GM19324 (cell line): ENCODE measurements around the gene XRCC6.
A peak's percentile ranks its signal among the peaks of the same experiment; 100 is the strongest.
"Not testable (repeated sequence)": the region's sequence is repeated elsewhere in the genome, so short reads cannot be mapped to it uniquely, and the experiment has no call there.

Source experiments
- ATAC-seq: cut with Tn5 transposase; IDR thresholded peaks from one replicate; pipeline ENCODE4 v1.9.1; 2021; ENCODE audit warnings: mild to moderate bottlenecking, moderate library complexity; ENCODE audit not compliant: unreplicated experiment, low FRiP score

Gene XRCC6

DNA sequence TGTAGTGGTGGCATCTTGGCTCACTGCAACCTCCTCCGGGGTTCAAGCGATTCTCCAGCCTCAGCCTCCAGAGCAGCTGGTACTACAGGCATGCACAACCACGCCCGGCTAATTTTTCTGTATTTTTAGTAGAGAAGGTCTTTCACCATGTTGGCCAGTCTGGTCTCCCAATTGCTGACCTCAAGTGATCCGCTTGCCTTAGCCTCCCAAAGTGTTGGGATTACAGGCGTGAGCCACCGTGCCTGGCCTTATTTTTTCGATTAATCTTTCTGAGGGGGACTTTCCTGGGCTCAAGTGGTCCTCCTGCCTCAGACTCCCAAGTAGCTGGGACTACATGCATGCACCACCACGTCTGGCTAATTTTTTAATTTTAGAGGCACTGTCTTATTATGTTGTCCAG is 62.0 kb downstream of the XRCC6 start:
- no peak for ATAC-seq

DNA sequence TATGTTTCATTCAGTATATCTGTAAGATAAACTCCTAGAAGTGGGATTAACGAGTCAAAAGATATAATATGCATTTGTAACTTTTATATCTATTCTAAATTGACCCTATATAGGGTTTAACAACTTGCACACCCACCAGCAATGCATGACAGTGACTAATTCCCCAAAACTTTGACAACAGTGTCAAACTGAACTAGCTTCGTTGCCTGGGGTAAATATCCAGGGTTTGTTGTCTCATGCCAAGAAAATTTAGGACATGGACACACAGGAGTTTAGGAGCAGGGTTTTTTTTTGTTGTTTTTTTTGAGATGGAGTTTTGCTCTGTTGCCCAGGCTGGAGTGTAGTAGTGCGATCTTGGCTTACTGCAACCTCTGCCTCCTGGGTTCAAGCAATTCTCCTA is 62.5 kb downstream of the XRCC6 start:
- ATAC-seq, result no peak

DNA sequence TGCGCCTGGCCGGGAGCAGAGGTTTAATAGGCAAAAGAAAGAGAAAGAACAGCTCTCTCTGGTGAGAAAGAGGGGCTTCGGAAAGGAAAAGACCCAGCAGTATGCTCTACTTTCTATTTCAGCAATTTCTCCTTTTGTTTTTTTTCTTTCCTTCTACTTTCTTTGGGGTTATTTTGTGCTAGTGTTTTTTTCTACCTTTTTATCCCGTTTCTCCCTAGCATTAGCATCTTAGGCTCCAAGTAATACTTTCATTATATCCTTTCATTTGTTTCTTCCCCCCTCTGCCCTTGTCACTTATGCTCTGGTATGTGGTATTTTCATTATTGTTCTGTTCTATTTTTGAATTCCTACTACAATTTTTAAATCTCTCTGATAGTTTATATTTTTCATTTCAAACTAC is 63.1 kb downstream of the XRCC6 start:
- no peak for ATAC-seq

DNA sequence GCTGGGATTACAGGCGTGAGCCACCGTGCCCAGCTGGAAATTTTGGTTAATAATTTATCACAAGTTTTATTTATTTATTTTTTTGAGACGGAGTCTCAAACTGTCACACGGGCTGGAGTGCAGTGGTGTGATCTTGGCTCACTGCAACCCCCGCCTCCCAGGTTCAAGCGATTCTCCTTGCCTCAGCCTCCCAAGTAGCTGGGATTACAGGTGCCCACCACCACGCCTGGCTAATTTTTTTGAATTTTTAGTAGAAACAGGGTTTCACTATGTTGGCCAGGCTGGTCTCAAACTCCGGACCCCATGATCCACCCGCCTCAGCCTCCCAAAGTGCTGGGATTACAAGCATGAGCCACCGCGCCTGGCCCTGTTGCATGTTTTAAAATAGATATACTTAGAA is 65.8 kb downstream of the XRCC6 start:
- ATAC-seq, result not testable (repeated sequence)

DNA sequence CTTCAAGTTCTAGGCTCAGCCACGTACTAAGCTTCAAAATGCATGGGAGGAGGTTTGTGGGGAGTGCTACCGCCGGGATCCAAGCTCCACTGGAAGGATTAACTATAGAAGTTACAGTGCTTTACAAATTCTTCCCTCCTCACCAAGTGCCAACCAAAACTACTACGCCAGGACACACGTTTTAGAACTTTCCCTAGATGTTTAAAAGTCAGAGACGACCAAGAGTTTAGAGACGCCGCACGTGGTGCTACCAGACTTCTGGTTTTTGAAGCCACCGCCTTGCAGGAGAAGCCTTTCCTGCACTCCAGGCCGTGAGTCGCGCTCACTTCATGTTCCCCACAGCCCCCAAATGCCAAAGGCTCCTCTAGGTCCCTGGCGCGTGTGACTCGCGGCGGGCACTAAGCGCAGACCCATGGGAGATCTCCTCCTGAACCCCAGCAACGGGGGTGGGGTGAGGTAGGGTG is 66.8 kb downstream of the XRCC6 start:
- ATAC-seq, result peak; percentile 14

DNA sequence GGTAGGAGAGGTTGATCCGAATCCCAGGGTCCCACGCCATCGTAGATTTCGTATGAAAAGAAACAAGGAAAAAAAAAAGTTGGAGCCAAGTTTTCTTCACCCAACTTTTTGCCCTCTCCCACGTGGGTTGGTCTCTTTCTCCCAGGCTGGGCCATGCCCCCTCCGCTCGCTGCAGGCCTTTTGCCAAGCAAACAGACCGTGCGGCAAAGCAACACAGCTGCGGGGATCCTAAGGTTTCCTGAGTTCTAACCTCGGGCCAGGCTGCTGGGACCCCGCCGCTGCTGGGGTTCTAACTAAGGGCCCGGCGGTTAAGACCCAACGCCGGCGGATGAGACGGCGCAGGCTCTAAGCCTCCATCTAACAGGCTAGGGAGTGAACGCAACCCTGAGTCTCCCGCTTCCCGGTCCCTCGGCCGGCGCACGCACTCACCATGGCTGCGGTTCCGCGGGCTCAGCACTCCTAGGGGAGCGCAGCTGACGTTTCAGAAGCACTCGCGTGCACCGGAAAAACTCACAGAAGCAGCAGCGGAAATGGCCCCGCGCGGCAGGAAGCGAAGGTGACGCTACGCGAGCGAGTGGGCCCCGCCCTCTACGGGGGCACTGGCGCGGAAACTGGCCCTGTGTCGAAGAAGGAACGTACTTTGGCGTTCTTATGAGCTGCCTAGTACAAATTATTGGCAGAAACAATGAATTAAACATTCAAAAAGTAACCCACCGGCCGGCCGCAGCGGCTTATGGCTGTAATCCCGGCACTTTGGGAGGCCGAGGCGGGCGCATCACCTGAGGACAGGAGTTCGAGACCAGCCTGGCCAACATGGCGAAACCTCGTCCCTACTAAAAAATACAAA is 67.5 kb downstream of the XRCC6 start, which contains the start of gene SNU13:
Gene SNU13, minus strand, starts transcription at position 503 of the 847 bp plus-strand sequence. Its CDS starts 71 bp downstream, at position 432.
- peak; percentile 81 for ATAC-seq

- ATAC-seq, result no peak
These were observed 69.4 kb downstream of the XRCC6 start for GRCh38 chr22:41690476-41690875.

DNA sequence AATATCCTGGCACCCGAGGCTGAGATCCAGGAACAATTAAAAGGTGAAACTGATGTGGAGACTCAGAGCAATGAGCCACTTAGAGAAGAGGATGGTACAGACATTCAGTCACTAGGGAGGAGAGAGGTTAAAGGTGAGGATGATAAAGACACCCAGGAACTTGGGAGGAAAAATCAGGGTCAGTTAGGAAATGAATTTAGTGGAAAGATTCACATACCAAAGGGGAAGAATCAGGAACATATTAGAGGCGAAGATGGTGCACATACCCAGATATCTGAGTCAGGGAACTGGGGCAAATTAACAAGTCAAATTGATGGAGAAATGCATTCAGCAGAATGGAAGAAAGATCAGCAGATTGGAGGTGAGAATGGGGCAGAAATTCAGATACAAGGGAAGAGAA is 74.1 kb downstream of the XRCC6 start:
- ATAC-seq, result no peak

DNA sequence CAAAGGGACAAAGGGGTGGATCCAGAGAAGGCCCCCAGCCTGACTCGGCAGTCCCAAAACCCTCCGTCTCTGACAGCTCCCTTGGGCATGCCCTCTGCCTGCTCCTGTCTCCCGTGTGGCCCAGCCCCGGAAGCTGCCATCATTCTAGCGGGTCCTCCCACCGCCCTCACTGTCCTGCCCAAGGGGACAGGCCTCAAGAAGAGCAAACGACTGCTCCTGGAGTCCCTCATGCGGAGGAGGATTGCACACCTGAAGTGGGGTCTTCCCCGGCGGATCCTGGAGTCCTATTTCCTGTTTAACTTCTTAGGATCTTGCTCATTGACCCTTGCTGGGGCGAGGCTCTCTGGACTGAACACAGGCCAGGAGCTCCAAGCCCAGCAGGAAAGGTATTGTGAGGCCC is 75.6 kb downstream of the XRCC6 start:
- ATAC-seq, result no peak

GRCh38 chr22:41697126-41697775 is 76.2 kb downstream of the XRCC6 start:
- no peak for ATAC-seq

DNA sequence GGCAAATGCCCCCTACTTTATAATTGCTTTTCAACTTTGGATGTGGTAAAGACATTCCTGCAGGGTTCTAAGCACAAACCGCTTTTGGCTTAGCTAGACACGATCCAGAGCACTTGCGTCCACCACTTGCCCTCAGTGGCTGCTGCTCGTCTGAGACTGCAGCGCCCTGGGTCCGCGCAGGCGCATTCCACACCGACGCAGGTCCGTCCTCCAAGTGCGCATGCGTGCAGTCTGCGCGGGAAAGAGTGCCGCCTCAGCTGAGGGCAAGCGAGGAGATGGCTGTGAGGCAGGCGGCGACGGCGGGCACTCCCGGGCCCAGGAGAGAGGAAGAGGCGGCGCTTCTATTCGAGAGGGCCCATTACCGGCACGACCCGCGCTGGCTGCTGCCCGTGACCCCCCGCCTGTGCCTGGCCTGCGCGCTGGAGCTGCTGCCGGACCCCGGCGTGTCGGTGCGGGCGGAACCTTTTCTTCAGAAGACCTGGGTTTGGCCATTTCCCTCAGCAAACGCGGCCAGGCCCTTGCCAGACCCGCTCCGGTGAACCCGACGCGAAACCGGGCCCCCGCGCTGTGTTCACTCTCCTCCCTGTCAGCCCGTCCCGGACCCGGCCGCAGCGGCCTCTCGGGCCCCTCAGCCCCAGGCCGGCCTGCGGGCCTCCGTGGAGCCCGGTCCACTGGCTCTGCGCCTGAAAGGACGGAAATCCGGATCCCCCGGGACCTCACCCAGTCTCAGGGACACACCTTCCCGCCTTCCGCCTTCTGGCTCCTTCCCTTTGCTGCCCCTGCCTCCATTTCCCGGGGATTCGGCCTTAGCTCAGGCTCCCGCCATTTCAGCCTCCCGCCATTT is 78.4 kb downstream of the XRCC6 start, which contains the start of gene MEI1:
Gene MEI1, plus strand, starts transcription at position 240 of the 844 bp plus-strand sequence. Its CDS starts 36 bp downstream, at position 276.
- ATAC-seq, result no peak

GRCh38 chr22:41700108-41700364 is 78.9 kb downstream of the XRCC6 start:
- no peak for ATAC-seq

DNA sequence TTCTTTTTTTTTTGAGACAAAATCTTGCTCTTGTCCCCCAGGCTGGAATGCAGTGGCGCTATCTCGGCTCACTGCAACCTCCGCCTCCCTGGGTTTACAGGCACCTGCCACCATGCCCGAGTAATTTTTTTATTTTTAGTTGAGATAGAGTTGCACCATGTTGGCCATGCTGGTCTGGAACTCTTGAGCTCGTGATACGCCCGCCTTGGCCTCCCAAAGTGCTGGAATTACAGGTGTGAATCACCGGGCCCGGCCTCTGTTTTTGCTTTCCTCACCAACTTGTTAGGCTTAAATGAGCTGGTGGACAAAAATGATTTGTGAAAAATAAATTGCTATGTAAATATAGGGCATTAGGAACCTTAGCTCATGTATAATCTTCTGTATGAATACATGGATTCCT is 81.7 kb downstream of the XRCC6 start:
- ATAC-seq, result no peak

- ATAC-seq, result no peak
These were observed 88.2 kb downstream of the XRCC6 start for GRCh38 chr22:41709341-41709740.

GRCh38 chr22:41713004-41713403 is 91.9 kb downstream of the XRCC6 start:
- no peak for ATAC-seq
